Large intestine (tissue), 3 donors: ENCODE results near the gene DHPS. TPM values are rescaled to one million over a fixed set of nuclear protein-coding genes. Genes with fewer than 3 reads are reported as not detected.

Source experiments
- DNase-seq, 2 donors: peaks; one replicate each; pipeline versions ENCODE4 v3.0.0 to v3.0.0-alpha.2; 2013
- H3K27ac ChIP-seq: one replicate; pipeline ENCODE4 v1.5.1; 2013; ENCODE audit warnings: low read length
- H3K27me3 ChIP-seq: 2 replicates; pipeline ENCODE4 v1.6.1; 2013; ENCODE audit warnings: low read length; ENCODE audit not compliant: control insufficient read depth, insufficient read depth
- H3K36me3 ChIP-seq: 2 replicates; pipeline ENCODE4 v1.6.1; 2013; ENCODE audit warnings: low read length; ENCODE audit not compliant: control insufficient read depth, insufficient read depth
- H3K4me1 ChIP-seq: one replicate; pipeline ENCODE4 v1.6.1; 2013; ENCODE audit warnings: low read length; ENCODE audit not compliant: control insufficient read depth, insufficient read depth
- H3K4me3 ChIP-seq: one replicate; pipeline ENCODE4 v1.5.1; 2013; ENCODE audit warnings: low read length
- H3K9me3 ChIP-seq: one replicate; pipeline ENCODE4 v1.6.1; 2013; ENCODE audit warnings: mild to moderate bottlenecking, low read depth, low read length, moderate library complexity; ENCODE audit not compliant: control insufficient read depth
- WGBS: methylation state at CpG from one replicate; pipeline ENCODE4 v1.1.5; 2013; ENCODE audit warnings: low lambda C conversion rate; ENCODE audit not compliant: insufficient coverage; 5-methylcytosine and 5-hydroxymethylcytosine counted together
- polyA plus RNA-seq: library from polyadenylated mRNA; unstranded; fragments of 120-200 nt; gene quantifications from one replicate; pipeline ENCODE4 v1.2.1, GENCODE V29; 2013

The DHPS gene
- polyA plus RNA-seq, 1 donor: 97.7 TPM

GRCh38 chr19:12628040-12629022 lies 53.3 kb downstream of the DHPS start:
- Histone ChIP-seq H3K27ac (no peak overlapping the region), H3K9me3 (peaks cover 35% of the 10 kb centered on the region), H3K4me3 (no peak overlapping the region), H3K4me1 (no peaks in the 10 kb centered on the region), H3K36me3 (peaks cover 58% of the 10 kb centered on the region), H3K27me3 (no peaks in the 10 kb centered on the region)
- peak in 1 of 2 donors; percentile 20 for DNase-seq
- 89% methylated on average over 10 of the region's 17 CpGs for WGBS

DNA sequence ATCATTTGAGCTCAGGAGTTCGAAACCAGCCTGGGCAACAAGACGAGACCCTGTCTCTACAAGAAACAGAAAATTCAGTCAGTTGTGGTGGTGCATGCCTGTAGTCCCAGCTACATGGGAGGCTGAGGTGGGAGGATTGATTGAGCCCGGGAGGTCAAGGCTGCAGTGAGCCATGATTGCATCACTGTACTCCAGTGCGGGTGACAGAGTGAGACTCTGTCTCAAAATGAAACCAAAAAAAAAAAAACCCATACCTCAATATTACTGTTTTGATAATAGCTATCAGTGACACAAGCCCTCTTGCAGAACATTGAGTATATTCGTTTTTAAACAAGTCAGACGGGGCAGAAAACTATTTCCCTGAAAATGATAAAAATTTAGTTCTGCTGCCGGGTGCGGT lies 54.7 kb downstream of the DHPS start:
- H3K4me3 ChIP-seq: no peak overlapping the region
- H3K36me3 ChIP-seq: peaks cover 56% of the 10 kb centered on the region
- no peak for DNase-seq
- 100% methylated on average over 1 of the region's 8 CpGs for WGBS
- H3K27ac ChIP-seq: no peak overlapping the region
- peaks cover 42% of the 10 kb centered on the region for H3K9me3 ChIP-seq
- no peaks in the 10 kb centered on the region for H3K27me3 ChIP-seq
- H3K4me1 ChIP-seq: no peaks in the 10 kb centered on the region

Other genes with a start within 250 kb of the DHPS start
- 6.4 TPM for gene ZNF443, start 240.9 kb downstream of the DHPS start, polyA plus RNA-seq
- gene ZNF709, start 197.1 kb downstream of the DHPS start, polyA plus RNA-seq: 2.5 TPM
- 12.3 TPM for gene ZNF564, start 130.4 kb downstream of the DHPS start, polyA plus RNA-seq
- 2.9 TPM for gene ZNF490, start 71.1 kb downstream of the DHPS start, polyA plus RNA-seq
- gene ZNF791, start 71.0 kb downstream of the DHPS start, polyA plus RNA-seq: 19.0 TPM
- 51.5 TPM for gene MAN2B1, start 15.1 kb downstream of the DHPS start, polyA plus RNA-seq
- gene WDR83, start 15.1 kb downstream of the DHPS start, polyA plus RNA-seq: 20.5 TPM
- 0.33 TPM for gene GNG14, start 6.1 kb upstream of the DHPS start, polyA plus RNA-seq
- gene FBXW9, start 14.8 kb upstream of the DHPS start, polyA plus RNA-seq: 9.5 TPM
- gene TNPO2, start 42.1 kb upstream of the DHPS start, polyA plus RNA-seq: 49.2 TPM
- gene TRIR, start 52.8 kb upstream of the DHPS start, polyA plus RNA-seq: 219 TPM
- 64.0 TPM for gene GET3, start 55.6 kb upstream of the DHPS start, polyA plus RNA-seq
- 0.10 TPM for gene BEST2, start 69.9 kb upstream of the DHPS start, polyA plus RNA-seq
- gene HOOK2, start 93.7 kb upstream of the DHPS start, polyA plus RNA-seq: 192 TPM
- gene JUNB, start 109.6 kb upstream of the DHPS start, polyA plus RNA-seq: 333 TPM
- 271 TPM for gene PRDX2, start 119.9 kb upstream of the DHPS start, polyA plus RNA-seq
- 3.8 TPM for gene THSD8, start 120.2 kb upstream of the DHPS start, polyA plus RNA-seq
- 20.3 TPM for gene RNASEH2A, start 124.7 kb upstream of the DHPS start, polyA plus RNA-seq
- gene RTBDN, start 152.7 kb upstream of the DHPS start, polyA plus RNA-seq: 1.6 TPM
- 4.4 TPM for gene MAST1, start 156.6 kb upstream of the DHPS start, polyA plus RNA-seq
- gene DNASE2, start 199.6 kb upstream of the DHPS start, polyA plus RNA-seq: 7.8 TPM
- gene KLF1, start 205.3 kb upstream of the DHPS start, polyA plus RNA-seq: 0.79 TPM
- 25.4 TPM for gene GCDH, start 209.3 kb upstream of the DHPS start, polyA plus RNA-seq
- gene SYCE2, start 237.4 kb upstream of the DHPS start, polyA plus RNA-seq: 1.0 TPM